WI38 (cell line): ENCODE results near the gene ABCC3.

Experiments
- H3K4me3 ChIP-seq: 2 replicates; pipeline ENCODE4 v1.5.1; 2011; ENCODE audit warnings: low read depth, mild to moderate bottlenecking, control low read depth, low read length
- TF ChIP-seq, protein P1 (sequence below): IDR thresholded peaks from 2 replicates; pipeline ENCODE4 v1.5.1; 2012; ENCODE audit warnings: low read depth, mild to moderate bottlenecking, control low read depth, low read length

ABCC3 gene

DNA sequence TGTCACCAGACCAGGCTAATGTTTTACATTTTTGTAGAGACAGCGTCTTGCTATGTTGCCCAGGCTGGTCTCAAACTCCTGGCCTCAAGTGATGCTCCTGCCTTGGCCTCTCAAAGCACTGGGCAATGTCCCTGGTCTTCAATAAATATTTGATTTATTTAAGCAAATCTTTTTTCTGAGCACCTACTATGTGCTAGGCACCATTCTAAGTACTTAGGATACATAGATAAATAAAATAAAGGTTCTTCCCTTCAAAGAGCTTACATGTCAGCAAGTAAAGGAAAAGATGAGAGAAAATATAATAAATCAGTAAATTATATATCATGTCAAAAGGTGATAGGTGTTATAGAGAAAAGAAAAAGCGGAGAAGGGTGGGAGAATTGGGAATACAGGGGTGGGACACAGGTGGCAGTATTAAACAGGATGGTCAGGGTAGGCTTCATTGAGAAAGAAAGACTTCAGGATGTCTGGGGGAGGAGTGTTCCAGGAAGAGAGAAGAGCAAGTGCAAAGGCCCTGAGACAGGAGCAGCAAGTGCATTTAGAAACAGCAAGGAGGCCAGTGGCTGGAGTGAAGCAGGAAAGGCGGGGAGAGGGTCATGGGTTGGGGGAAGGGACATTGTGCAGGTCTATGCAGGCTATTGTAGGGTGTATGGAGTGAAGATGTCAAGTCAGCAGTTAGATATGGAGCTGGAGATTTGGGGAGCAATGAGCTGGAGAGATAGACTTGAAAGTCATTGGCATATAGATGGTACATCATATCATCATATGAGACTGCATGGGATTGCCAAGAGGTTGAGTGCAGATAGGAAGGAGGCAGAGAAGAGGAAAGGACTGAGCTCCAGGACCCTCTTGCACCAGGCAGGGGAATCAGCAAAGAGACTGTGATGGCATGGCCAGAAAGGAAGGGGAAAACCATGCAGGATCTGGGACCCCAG is 11.3 kb downstream of the ABCC3 start:
- no peak overlapping the region for H3K4me3 ChIP-seq

DNA sequence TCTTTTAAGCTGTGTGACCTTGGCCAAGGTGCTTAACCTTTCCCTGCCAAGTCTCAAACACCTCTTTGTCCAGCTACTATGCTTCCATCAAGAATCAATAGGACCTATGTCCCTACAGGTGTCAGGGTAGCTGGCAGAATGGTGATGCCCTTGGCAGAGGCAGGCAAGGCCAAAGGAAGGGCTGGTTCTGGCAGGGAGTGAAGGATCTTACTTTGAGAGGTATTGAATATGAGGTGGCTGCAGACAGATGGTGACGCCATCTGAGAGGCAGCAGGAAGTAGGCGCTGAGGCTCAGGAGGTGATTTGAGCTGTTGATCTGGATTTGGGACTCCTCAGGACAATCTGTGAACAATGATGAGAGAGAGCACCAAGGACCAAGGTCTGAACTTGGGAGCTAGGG is 12.5 kb downstream of the ABCC3 start:
- TF ChIP-seq, protein P1, sequence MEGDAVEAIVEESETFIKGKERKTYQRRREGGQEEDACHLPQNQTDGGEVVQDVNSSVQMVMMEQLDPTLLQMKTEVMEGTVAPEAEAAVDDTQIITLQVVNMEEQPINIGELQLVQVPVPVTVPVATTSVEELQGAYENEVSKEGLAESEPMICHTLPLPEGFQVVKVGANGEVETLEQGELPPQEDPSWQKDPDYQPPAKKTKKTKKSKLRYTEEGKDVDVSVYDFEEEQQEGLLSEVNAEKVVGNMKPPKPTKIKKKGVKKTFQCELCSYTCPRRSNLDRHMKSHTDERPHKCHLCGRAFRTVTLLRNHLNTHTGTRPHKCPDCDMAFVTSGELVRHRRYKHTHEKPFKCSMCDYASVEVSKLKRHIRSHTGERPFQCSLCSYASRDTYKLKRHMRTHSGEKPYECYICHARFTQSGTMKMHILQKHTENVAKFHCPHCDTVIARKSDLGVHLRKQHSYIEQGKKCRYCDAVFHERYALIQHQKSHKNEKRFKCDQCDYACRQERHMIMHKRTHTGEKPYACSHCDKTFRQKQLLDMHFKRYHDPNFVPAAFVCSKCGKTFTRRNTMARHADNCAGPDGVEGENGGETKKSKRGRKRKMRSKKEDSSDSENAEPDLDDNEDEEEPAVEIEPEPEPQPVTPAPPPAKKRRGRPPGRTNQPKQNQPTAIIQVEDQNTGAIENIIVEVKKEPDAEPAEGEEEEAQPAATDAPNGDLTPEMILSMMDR: no peak
- no peak overlapping the region for H3K4me3 ChIP-seq

More for the DNA sequence above, 11.3 kb downstream of the ABCC3 start:
- TF ChIP-seq, protein P1: no peak

DNA sequence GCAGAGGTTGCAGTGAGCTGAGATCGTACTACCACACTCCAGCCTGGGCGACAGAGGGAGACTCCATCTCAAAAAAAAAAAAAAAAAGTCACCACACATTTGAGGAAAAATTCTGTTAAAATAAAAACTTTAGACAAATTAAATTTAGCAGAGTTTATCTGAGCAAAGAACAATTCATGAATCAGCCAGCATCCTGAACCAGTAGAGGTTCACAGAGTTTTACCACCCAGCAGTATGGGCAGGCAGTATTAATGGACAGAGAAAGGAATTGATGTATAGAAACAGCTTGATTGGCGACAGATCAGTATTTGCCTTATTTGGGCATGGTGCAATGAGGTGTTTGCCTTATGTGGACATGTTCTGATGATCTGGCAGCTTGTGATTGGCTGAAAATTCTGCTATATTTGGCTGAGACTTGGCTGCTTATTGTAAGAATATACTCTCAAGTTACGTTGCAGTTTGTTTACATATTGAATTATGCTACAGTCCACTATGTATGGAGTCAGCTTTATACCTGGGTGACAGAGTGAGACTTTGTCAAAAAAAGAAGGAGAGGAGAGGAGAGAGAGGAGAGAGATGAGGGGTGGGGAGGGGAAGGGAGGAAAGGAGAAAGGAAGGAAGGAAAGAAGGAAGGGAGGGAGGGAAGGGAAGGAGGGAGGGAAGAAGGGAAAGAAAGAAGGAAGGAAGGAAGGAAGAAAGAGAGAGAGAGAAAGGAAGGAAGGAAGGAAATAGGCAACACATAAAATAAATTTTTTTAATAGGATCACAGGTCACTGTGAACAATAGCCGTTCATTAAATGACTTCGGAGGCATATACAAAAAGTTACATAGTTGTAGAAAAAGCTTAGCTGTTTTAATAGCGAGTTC is 14.6 kb downstream of the ABCC3 start:
- H3K4me3 ChIP-seq: no peak overlapping the region
- TF ChIP-seq, protein P1: no peak

DNA sequence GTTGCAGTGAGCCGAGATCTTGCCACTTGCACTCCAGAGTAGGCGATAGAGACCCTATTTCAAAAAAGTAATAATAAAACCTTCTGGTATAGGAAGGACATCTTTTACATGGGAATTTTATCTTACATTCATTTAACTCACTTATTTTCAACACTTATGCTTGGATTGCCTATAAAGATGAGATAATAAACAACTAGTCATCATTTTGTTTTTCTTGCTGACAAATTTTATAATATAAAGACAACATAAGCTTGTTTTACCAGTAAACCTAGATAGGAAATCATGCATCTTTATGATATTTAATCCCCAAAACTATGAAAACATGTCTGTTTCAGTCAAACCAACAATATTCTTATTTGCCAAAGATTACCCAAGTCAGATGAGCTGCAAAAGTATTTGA is 17.0 kb downstream of the ABCC3 start:
- TF ChIP-seq, protein P1: no peak

DNA sequence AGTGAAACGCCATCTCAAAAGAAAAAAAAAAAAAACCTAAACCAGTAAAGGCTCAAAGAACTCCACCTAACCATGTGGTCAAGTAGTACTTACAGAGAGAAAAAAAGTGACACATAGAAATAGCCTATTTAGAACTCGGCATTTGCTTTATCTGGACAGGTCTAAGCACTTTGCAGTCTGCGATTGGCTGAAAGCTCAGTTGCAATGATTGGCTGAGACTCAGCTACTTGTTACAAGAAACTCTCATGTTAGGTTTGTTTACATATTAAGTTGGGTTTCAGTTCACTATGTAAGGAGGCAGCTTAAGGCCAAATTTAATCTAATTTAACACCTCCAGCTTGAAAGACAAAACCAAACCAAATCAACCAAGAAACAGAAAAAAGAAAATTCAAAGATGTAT is 19.1 kb downstream of the ABCC3 start:
- TF ChIP-seq, protein P1: no peak
- no peak overlapping the region for H3K4me3 ChIP-seq

More for the DNA sequence above, 17.0 kb downstream of the ABCC3 start:
- H3K4me3 ChIP-seq: no peak overlapping the region

DNA sequence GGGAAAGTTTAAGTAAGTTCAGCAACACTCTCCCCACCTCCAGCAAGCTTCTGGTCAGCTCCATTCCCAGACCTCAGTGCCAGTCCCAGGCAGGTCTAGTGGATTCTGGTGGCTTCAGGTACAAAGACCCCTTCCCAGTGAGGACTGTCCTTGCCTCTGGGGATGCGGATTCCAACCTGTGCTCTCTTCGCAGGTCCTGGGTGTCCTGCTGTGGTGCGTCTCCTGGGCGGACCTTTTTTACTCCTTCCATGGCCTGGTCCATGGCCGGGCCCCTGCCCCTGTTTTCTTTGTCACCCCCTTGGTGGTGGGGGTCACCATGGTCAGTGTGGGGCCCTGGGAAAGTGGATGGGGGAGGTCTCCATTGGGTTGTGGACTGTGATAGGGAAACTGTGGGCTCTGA is 21.8 kb downstream of the ABCC3 start:
- no peak overlapping the region for H3K4me3 ChIP-seq
- TF ChIP-seq, protein P1: no peak
